Brain microvascular endothelial cell (primary cell): ENCODE results near the gene SEMA3A.

Experiments used
- DNase-seq: peaks from one replicate; pipeline ENCODE4 v3.0.0-alpha.2; 2020
- H3K27ac ChIP-seq: fragments of 250-450 bp; sonication (Bioruptor Pico); 2 replicates; pipeline ENCODE4 v1.5.1; 2020; ENCODE audit warnings: mild to moderate bottlenecking, moderate library complexity
- H3K27me3 ChIP-seq: fragments of 250-450 bp; sonication (Bioruptor Pico); replicated peaks from 2 replicates; pipeline ENCODE4 v1.5.1; 2020; ENCODE audit warnings: mild to moderate bottlenecking
- H3K36me3 ChIP-seq: fragments of 250-450 bp; sonication (Bioruptor Pico); replicated peaks from 2 replicates; pipeline ENCODE4 v1.5.1; 2020; ENCODE audit warnings: mild to moderate bottlenecking
- H3K4me3 ChIP-seq: 2 replicates; pipeline ENCODE4 v1.5.1; 2011; ENCODE audit warnings: low read depth, mild to moderate bottlenecking, control low read depth, low read length, moderate library complexity
- CTCF ChIP-seq: IDR thresholded peaks from 2 replicates; pipeline ENCODE4 v1.5.1; 2011; ENCODE audit warnings: low read depth, mild to moderate bottlenecking, moderate library complexity, low read length, control low read depth, inconsistent platforms; ENCODE audit errors: missing control alignments
- in situ Hi-C: cut with HindIII; loops from 2 replicates; pipeline ENCODE4 v1.10.0; 2017; ENCODE audit warnings: low sequenced_read_pairs, low pct_ligation_motif_present

Gene SEMA3A

GRCh38 chr7:84149573-84149972, 45.0 kb downstream of the SEMA3A start:
- TF ChIP-seq CTCF, result no peak
- Histone ChIP-seq H3K36me3 (no peaks in the 10 kb centered on the region), H3K27ac (no peak overlapping the region), H3K4me3 (no peak overlapping the region), H3K27me3 (no peaks in the 10 kb centered on the region)
- no peak for DNase-seq
- in situ Hi-C loops, result no loop called here

DNA sequence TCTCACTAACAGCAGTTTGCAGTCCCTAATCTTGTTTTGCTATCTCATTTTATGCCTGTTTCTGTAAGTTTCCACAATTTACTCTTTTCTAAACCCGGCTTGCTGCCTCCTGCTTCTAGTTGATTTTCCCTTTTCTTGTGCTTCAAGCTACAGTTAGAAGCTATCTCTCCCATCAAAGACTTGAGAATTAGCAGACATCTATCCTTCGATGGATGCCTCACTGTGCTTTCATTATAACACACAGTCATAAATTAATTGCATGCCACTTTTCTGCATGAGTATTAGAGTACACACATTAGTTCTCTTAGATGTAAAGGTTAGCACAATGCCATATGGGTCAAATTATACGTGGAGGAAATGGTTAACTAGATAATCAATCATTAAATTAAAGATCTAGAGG, 48.7 kb downstream of the SEMA3A start:
- no peak for DNase-seq
- H3K4me3 ChIP-seq, result no peak overlapping the region
- in situ Hi-C loops, result no loop called here
- no peaks in the 10 kb centered on the region for H3K27me3 ChIP-seq
- H3K27ac ChIP-seq, result no peak overlapping the region
- no peaks in the 10 kb centered on the region for H3K36me3 ChIP-seq
- no peak for TF ChIP-seq CTCF

DNA sequence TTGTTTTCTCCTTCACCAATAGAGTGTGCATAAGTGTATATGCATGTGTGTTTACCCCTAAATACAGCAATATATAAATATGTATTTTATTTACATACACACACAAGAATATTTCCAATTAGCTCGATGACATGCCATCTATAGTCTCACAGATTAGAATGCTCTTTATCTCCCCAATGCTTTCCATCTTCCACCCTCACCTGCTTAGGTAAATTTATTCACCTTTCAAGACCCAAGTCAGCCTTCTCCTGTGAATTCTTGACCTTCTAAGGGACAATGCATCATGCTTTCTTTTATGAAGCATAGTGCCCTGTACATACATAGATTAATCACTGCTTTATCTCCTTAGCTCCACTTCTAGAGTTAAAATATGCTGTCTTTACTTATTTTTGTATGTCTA, 49.7 kb downstream of the SEMA3A start:
- in situ Hi-C loops, result no loop called here
- no peak overlapping the region for H3K27ac ChIP-seq
- H3K4me3 ChIP-seq, result no peak overlapping the region
- H3K36me3 ChIP-seq, result no peaks in the 10 kb centered on the region
- no peak for TF ChIP-seq CTCF
- no peak for DNase-seq
- no peaks in the 10 kb centered on the region for H3K27me3 ChIP-seq

GRCh38 chr7:84144480-84144879, 50.1 kb downstream of the SEMA3A start:
- no peak overlapping the region for H3K4me3 ChIP-seq
- no peak for TF ChIP-seq CTCF
- in situ Hi-C loops, result no loop called here
- no peak for DNase-seq
- H3K36me3 ChIP-seq, result no peaks in the 10 kb centered on the region
- H3K27me3 ChIP-seq, result no peaks in the 10 kb centered on the region
- H3K27ac ChIP-seq, result no peak overlapping the region

DNA sequence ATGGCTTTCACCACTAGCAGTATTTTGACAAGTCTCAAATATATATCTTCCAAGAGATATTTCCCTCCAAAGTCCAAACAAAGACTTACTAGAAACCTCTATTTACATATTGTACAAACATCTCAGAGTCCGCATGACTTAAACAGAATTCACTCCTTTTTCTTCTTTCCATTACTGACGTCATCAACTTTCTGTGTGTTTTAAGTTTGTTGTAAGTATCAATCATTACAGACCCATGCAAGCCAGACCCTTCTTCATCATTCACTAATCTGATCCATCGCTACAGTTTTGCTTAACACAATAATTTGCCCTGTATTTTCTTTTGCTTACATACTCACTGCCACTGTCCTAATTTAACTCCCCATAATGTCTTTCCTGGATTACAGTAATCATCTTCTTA, 51.9 kb downstream of the SEMA3A start:
- H3K27me3 ChIP-seq, result no peaks in the 10 kb centered on the region
- no peak for TF ChIP-seq CTCF
- H3K27ac ChIP-seq, result no peak overlapping the region
- no peaks in the 10 kb centered on the region for H3K36me3 ChIP-seq
- in situ Hi-C loops, result no loop called here
- DNase-seq, result no peak
- no peak overlapping the region for H3K4me3 ChIP-seq

- H3K27ac ChIP-seq, result peak overlapping the region; percentile 7
- H3K36me3 ChIP-seq, result no peaks in the 10 kb centered on the region
- no peak for TF ChIP-seq CTCF
- in situ Hi-C loops, result no loop called here
- peak; percentile 9 for DNase-seq
- H3K27me3 ChIP-seq, result no peaks in the 10 kb centered on the region
- H3K4me3 ChIP-seq, result no peak overlapping the region
These were observed 54.4 kb downstream of the SEMA3A start for GRCh38 chr7:84139986-84140729.
